H1 (cell line): ENCODE results near the gene H2AZ2. TPM values are rescaled to one million over a fixed set of nuclear protein-coding genes. Genes with fewer than 3 reads are reported as not detected.

ENCODE experiments used
- ASH2L ChIP-seq: fragments of 200-600, 300-600 bp; sonication (generic); IDR thresholded peaks from one replicate; pipeline ENCODE4 v1.7.1; 2017; ENCODE audit warnings: low read length
- CBX5 ChIP-seq: fragments of 300-800, 300-1000 bp; sonication (generic); IDR thresholded peaks from 2 replicates; pipeline ENCODE4 v1.7.1; 2016; ENCODE audit warnings: antibody characterized with exemption, low read length, low read depth
- CEBPB ChIP-seq: IDR thresholded peaks from 2 replicates; pipeline ENCODE4 v1.6.1; 2012; ENCODE audit warnings: low read depth, low read length
- HDAC6 ChIP-seq: IDR thresholded peaks from one replicate; pipeline ENCODE4 v1.7.1; 2012; ENCODE audit warnings: low read depth, mild to moderate bottlenecking, inconsistent platforms, low read length, moderate library complexity
- NANOG ChIP-seq: IDR thresholded peaks from 2 replicates; pipeline ENCODE4 v1.6.1; 2011; ENCODE audit warnings: low read length, low read depth, mild to moderate bottlenecking, inconsistent platforms; ENCODE audit not compliant: insufficient read depth, poor library complexity, severe bottlenecking
- POU5F1 ChIP-seq: IDR thresholded peaks from 2 replicates; pipeline ENCODE4 v1.6.1; 2011; ENCODE audit warnings: low read depth, mild to moderate bottlenecking, low read length, moderate library complexity
- RXRA ChIP-seq: IDR thresholded peaks from 2 replicates; pipeline ENCODE4 v1.6.1; 2011; ENCODE audit warnings: low read depth, mild to moderate bottlenecking, low read length, moderate library complexity; ENCODE audit not compliant: insufficient read depth
- polyA plus RNA-seq, 7 experiments: library from polyadenylated mRNA; depleted of rRNA in 3 of 7; stranded (reverse) in 5 of 7; unstranded in 2 of 7; fragments of >200 nt in 5 of 7; fragments of 200-250 nt in 2 of 7; gene quantifications; 1 replicate in 5 of 7; 2 replicates in 1 of 7; 4 replicates in 1 of 7; pipeline versions ENCODE4 v1.2.1 to v1.2.3, GENCODE V29; 2011 to 2013; ENCODE audit warnings: missing spikeins in 2 of 7, mixed read lengths in 2 of 7
- total RNA-seq: library from RNA; stranded (reverse); fragmentation: NEBNext Ultra II Directional; extraction: Animal tissue kit (Norgen Biotek cat#: 25700); gene quantifications from 2 replicates; pipeline ENCODE4 v1.2.1, GENCODE V29; 2021

Gene H2AZ2
- total and polyA plus RNA-seq, 2 of the 8 experiments (the other 6 are each of a cell fraction or from before 2014, with no cell fraction given): 168 to 187 TPM

DNA sequence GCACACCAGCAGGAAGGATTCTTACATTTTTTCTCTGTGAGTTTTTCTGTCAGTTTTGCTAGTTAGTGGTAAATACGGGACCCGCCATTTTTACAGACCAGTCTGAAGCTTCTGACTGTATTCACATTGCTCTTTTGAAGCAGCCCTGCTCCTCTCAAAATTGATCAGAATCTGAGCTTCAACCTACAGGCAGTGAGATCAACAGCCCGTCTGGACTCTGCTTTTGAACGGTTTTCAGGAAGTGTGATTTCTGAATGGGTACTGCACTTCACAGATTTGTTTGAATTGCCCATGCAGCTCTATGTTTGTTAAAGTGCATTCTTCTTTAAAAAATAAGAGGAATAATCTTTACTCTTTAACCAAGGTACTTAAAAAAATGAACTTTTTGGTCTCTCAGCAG is 28.5 kb upstream of the H2AZ2 start (continued):
- TF ChIP-seq ASH2L (no peak), NANOG (no peak), CBX5 (no peak), HDAC6 (no peak), RXRA (no peak), POU5F1 (no peak), CEBPB (no peak)
